ENCODE measurements around the gene RER1.
"Not testable (repeated sequence)": the region's sequence is repeated elsewhere in the genome, so short reads cannot be mapped to it uniquely, and the experiment has no call there.

RER1 gene

DNA sequence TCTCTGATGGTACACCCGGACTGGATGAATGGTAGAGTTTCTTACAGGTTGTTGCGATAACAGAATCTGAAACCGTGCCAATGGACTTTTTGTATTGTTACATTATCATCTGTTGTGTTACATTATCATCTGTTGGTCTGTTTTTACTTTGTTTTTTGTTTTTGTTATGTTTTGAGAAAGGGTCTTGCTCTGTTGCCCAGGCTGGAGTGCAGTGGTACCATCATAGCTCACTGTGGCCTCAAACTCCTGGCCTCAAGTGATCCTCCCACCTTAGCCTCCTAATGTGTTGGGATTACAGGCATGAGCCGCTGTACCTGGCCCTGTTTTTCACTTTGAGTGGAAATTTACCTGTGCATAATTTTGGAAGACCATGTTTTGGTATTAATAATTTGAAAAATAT lies 30.9 kb downstream of the RER1 start:
- DNase-seq (ENCODE audit: low read depth in 2 of 3, low spot score in 2 of 3): no peak

DNA sequence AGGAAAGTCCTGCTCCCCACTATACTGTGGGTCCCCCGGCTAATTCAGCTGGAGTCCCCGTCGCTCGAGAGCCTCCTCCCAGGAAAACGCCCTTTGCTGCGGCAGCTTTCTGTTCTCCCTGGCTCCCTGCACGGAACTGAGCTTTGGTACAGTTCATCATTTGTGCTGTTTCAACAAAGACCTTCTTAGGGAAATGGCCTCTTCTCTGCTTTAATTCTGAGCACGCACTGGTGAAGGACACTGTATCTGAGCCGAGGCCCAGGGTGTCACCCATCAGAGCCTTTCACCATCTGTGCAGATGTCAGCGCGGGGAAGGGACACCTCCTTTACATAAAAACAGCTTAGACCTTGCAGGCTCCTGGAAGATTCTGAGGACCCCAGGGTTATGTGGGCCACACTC lies 34.3 kb downstream of the RER1 start:
- DNase-seq (ENCODE audit: low read depth in 2 of 3, low spot score in 2 of 3): no peak

DNA sequence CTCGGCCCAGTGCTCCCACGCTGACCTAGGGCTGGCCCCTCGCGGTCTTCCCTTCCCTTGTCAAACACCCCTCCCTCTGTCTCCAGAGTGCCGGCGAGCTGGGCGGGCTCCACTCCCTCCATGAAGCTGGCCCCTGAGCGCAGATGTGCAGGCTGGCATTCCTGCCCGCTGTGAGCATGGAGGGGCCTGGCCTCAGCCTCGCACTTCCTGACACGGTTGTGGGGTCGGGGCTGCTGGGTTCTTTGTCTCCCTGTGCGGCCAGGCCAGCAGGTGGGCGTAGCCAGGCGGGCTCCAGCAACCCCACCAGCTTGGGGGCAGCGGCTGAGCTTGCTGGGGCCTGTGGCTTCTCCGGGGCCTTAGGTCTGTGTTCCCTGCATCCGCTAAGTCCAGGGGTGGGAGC lies 34.9 kb downstream of the RER1 start:
- DNase-seq (ENCODE audit: low read depth in 2 of 3, low spot score in 2 of 3): no peak

DNA sequence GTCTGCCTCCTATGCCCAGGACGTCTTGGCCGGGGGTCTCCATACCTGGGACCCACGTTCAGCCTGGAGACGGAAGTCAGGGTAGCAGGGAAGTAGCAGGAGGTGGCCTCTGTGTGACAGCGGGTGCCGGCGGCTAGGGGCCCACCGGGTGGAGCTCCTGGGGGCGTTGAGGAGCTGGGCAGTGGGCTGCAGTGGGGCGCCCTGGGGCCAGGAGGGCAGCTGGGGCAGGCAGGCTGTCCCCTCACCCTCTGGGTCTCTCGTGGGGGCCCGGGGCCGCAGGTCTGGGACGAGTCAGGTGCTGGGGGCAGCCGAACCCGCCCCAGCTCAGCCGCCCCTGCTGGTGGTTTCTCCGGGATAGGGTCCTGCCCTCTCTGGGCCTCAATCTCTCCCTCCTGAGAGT lies 35.4 kb downstream of the RER1 start:
- no peak for DNase-seq (ENCODE audit: low read depth in 2 of 3, low spot score in 2 of 3)

DNA sequence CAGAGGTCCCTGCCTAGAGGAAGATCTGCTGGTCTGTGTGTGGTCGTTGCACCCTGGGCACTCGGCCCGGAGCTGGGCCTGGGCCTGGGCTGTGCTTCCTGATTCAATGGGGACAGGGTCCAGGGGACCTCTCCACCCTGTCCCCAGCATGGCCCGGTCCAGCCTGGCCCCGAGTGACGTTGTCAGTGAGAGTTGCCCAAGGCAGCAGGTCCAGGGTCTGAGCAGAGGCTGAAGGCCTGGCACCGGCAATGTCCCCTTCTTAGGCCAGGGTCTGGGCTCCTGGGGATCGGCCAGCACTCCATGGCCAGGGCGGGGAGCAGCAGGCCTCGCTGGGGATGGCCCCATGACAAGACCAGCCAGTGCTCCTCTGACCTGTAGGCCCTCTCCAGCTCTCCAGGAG lies 36.3 kb downstream of the RER1 start:
- DNase-seq (ENCODE audit: low read depth in 2 of 3, low spot score in 2 of 3): no peak

DNA sequence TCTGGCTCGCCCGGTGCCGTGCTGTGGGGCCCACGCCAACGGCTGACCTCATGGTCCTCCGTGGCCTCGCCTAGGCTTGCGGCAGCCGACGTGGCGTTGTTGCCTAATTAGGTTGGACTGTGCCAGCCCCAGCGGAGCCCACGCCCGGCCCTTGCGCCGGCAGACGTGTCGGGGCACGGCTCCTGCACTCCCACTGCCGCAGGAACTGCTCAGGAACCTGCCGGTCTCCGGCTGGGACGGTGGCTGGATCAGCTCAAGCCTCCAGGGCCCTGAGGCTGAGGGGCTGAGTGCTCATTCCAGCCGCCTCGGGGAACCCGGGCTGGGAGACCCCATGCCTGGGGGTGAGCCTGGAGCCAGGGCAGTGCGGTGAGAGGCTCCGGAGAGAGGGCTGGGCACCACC lies 36.8 kb downstream of the RER1 start:
- no peak for DNase-seq (ENCODE audit: low read depth in 2 of 3, low spot score in 2 of 3)

DNA sequence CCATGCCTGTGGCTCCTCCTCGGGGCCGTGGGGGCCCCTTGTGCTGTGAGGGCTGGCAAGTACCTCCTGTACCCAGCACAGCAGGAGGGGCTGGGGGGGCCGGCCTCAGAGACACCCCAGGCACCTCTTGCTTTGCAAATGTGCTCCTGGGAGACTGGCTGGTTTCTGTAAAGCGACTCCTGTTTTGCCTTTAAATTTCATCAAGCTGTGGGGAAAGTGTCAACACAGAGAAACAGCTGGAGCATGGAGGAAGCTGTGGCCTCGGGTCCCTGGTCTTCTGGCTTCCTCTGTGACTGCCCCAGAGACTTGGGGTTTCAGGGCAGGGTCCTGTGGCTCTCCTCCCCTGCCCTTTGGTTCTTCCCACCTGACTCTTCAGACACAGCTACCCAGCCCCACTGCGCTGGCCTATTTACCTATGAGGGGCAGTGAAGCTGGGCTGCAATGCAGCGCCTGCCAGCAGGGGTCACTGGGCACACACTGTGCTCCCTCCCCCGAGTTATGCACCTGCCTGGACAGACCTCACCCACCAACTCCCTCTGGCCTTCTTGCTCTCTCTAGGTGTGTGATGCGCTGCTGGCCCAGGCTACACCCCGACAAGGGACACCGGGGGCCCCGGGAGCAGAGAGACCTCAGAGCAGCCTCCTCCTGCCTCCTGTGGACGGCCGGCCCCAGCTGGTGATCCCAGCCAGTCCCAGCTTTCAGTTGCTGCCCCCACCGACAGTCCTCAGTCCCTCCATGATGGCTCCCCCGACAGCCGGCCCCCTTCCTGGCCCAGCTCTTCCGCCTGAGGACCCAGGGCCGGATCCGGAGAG lies 38.3 kb downstream of the RER1 start:
- DNase-seq (ENCODE audit: low read depth in 2 of 3, low spot score in 2 of 3): no peak

DNA sequence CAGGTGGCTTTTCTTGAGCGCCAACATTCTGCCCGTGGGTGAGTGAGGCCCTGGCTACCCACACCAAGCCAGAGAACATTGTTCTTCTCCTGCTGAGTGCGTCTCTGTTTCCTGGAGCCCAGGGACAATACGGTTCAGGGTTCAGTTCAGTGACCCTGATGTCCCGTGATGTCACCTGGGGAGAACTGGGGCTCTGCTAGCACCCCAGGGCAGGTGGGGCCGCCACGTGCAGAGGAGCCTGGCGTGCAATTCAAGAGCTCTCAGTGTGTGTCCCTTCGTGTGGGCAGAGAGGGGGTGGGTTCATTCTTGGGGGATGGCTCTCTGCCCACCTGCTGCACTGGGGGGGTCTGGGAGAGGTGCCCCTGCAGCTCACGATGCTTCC lies 38.9 kb downstream of the RER1 start:
- DNase-seq (ENCODE audit: low read depth in 2 of 3, low spot score in 2 of 3): no peak

DNA sequence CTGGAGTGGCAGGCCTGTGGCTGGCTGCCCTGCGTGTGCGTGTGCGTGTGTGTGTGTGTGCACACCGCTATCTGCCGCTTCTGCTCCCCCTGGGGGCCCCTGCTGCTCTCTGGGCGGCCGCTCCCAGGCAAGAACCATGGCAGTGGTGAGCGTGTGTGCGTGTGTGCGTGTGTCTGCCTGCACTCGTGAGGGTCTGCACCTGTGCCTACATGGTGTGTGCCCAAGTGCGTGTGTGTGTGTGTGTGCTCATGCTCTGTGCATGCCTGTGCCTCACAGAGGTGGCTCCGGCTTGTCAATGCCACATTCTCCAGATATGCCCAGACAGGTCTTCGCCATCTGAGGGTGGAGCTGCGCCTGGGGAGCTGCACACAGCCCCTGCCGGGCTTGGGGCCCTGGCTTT lies 39.5 kb downstream of the RER1 start:
- no peak for DNase-seq (ENCODE audit: low read depth in 2 of 3, low spot score in 2 of 3)

DNA sequence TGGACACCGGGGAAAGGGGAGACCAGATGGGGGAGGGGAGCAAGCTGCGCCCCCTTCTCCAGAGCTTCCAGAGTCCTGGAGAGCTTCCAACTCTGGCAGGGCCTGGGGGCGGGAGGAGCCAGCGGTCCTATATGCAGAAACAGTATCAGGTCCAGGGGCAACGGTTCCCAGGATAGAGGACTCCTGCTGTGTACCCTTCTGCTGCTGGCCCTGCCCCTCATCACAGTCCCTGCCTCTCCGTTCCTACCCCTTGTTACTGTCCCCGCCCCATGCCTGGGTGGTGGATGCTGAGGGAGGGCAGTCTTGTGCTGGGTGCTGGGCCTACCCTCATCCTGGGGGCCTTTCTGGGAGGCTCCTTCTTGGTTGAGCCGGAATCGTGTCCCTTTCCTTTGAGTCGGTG lies 39.9 kb downstream of the RER1 start:
- DNase-seq (ENCODE audit: low read depth in 2 of 3, low spot score in 2 of 3): no peak

DNA sequence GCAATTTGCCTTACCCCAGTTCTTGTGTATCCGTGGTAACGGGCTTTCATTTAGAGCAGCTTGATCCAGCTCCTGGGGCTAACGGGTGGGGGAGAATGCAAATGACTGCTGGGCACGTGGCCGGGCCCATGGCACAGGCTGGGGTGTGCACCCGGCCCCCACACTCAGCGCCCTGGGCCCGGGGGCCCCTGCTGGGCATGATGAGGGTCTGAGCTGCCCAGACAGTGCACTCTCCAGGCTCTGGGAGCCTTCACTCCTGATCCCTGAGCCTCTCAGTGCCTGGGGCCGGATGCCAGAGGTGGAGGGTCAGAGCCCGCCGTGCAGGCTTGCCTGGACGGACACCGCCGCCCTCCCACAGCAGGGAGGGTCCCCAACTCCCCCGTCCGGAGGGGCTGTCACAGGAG lies 40.8 kb downstream of the RER1 start:
- no peak for DNase-seq (ENCODE audit: low read depth in 2 of 3, low spot score in 2 of 3)

DNA sequence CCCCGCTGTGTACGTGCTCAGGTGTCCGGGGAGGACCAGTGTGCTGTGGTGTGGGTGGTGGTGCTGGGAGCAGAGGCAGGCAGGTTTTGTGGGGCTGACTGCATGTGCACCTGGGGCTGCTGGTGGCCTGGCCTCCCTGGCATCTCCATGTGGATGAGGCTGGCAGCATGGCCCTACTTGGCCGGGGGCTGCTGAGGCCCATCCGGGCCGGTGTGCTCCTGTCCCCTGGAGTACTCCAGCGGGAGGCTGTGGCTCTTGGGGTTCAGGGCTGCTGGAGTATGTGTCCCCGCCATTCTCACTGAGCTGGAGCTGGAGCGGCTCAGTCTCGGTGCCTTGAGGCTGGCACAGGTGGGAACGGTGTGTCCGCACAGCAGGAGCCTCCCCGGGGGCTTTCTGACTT lies 41.6 kb downstream of the RER1 start:
- no peak for DNase-seq (ENCODE audit: low read depth in 2 of 3, low spot score in 2 of 3)

DNA sequence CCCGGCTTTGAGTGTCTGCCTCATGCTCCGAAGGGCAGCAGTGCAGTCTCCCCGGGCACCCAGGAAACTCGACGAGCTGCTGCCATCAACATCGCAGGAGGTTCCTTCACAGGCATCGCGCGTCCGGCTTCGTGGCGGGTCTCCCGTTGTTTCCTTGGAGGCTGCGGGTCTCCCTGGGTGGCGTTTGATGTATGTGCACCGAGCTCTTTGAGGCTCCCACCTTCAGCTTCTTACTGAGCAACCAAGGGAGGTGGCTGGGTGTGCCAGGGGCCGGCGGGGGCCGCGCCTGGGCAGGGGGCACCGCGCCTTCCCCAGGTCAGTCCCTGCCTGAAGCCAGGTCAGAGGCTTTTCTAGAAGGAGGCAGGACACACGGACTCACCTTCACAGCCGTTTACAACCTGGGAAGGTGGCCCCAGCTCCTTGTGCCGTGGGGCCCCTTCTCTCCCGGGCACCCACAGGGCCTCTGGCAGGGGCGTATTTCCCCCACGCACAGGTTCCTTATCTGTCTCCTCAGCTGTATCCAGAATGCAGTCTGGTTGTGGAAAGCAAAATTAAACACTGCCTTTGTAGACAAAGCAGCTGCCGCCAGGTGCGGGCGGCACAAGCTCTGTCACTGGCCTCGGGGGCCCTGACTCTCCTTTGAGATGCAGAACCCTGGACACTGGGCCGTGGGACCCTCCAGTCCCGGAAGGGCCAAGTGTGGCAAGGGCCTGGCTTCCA lies 42.5 kb downstream of the RER1 start:
- no peak for DNase-seq (ENCODE audit: low read depth in 2 of 3, low spot score in 2 of 3)

DNA sequence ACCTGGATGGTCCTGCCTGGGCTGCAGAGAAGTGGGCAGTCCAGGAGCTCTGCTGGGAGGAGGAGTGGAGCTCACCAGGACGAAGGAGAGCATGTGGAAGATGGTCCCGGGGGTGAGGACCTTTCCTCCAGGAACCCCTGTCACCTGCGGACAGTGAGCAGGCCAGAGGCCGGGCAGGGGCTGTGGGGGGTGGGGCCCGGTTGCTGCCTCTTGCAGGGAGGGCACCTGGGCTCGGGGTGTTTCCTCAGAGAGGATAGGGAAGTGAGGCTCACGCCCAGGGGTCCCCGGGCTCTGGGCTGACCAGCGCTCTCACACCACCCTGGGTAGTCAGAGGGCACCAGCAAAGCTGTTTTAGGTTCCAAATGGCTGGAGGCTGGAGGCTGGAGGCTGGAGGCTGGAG lies 43.5 kb downstream of the RER1 start:
- no peak for DNase-seq (ENCODE audit: low read depth in 2 of 3, low spot score in 2 of 3)

DNA sequence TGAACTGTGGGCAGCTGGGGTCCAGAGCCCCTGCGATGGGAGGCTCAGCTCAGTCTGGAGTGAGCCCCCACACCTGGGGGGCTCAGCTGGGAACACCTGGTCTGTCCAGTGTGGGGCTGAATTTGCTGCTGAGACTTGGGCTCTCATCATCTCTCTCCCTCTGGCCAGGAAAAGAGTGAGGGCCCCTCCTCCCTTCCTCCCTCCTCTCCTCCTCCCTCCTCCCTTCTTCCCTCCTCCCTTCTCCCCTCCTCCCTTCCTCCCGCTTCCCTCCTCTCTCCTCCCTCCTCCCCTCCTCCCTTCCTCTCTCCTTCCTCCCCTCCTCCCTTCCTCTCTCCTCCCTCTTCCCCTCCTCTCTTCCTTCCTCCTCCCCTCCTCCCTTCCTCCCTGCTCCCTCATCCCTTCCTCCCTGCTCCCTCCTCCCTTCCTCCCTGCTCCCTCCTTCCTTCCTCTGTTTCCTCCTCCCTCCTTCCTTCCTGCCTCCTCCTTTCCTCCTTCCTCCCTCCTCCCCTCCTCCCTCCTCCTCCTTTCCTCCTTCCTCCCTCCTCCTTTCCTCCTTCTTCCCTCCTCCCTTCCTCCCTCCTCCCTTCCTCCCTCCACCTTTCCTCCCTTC lies 44.2 kb downstream of the RER1 start:
- no peak for DNase-seq (ENCODE audit: low read depth in 2 of 3, low spot score in 2 of 3)

DNA sequence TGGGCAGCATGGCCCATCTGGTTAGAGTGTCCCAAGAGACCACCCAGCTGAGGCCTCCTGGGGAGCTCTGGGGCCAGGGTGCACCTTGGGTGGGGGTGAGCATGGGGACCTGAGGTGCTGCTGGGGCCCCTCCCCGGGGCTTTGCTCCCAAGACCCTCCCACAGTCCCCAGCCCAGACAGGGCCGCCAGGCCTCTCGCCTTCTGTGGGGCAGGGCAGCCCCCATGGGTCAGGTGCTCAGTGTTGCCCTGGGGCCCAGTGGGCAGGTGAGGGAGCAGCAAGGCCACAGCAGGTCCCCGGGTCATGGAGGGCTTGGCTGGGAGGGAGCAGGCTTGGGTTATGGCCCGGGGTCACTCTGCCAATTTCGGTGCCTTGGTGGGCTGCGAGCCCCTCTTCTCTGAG lies 45.2 kb downstream of the RER1 start:
- no peak for DNase-seq (ENCODE audit: low read depth in 2 of 3, low spot score in 2 of 3)

DNA sequence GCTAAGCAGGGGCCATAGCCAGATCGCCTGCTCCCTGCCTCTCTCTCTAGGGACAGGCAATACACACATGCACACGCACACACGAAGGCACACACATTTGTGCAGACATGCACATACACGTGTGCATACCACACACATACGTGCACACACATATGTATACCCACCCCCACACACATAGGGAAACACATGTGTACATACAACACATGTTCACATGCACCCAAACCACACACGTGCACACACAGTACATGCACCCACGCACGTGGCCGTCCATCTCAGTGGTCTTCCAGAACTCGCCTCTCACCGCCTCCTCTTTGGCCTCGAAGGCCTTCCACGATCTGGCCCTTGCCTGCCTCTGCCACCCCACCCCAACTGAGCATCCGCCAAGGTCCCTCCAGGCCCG lies 46.0 kb downstream of the RER1 start:
- DNase-seq (ENCODE audit: low read depth in 2 of 3, low spot score in 2 of 3): no peak

DNA sequence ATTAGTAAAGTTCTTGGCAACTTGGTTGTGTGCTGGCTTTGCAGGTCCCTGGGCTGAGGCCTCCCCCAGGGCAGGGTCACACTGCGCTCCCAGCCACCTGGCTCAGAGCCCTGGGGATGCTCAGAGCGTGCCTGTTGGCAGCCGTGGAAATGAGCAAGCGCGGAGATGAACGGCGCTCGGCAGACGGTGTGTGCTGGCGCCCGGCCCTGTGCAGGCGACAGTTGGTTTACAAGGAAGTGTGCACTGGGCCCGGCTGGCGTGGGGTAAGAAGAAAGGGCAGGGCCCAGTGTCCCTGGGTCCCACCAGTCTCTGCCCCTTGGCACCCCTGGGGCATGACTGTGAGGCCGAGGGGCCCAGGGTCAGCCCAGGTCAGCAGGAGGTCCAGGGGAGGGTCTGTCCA lies 46.4 kb downstream of the RER1 start:
- DNase-seq (ENCODE audit: low read depth in 2 of 3, low spot score in 2 of 3): no peak

DNA sequence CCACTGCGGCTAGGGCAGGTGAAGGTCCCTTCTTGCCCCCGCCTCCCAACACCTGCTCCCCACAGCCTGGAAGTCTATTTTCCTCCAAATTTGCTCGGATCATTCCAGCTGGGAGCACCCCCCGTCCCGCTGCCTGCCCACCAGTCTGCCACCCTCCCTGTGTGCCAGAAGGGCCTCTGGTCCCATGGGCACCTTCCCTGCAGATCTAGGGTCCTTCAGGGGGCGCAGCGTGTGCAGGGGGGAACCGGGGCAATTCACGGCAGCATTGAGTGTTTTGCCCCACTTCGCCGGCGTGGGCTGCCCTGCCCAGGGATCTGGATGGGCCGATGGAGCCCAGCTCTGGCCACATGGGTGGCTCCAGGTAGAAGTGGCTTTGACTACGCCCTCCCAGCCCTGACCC lies 47.0 kb downstream of the RER1 start:
- DNase-seq (ENCODE audit: low read depth in 2 of 3, low spot score in 2 of 3): no peak

DNA sequence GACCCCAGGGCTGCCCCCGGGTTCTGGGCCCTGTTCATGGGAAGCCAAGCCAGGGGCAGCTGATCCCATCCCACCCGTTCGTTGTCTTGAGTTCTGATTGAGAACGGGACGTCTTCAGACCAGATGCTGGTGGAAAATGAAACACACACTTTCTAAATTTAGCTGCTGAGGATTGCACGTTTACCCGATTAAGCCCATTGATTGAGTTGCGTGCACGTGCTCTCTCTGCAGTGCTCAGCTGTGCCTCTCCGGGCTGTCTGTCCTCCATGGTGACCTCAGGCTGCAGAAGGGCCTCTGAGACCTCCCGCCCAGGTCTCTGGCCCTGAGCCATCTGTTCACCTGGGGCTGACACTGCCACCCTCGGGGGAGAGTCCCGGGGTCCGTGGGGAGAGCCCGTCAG lies 47.7 kb downstream of the RER1 start:
- no peak for DNase-seq (ENCODE audit: low read depth in 2 of 3, low spot score in 2 of 3)

DNA sequence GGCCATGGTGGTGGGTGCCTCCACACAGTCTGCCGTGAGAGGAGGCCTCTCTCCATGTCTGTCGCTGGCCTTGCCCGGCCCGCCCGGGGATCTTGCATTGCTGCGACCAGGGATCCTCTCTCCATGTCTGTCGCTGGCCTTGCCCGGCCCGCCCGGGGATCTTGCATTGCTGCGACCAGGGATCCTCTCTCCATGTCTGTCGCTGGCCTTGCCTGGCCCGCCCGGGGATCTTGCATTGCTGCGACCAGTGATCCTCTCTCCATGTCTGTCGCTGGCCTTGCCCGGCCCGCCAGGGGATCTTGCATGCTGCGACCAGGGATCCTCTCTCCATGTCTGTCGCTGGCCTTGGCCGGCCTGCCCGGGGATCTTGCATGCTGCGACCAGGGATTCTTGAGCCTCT lies 48.7 kb downstream of the RER1 start:
- not testable (repeated sequence) for DNase-seq (ENCODE audit: low read depth in 2 of 3, low spot score in 2 of 3)

DNA sequence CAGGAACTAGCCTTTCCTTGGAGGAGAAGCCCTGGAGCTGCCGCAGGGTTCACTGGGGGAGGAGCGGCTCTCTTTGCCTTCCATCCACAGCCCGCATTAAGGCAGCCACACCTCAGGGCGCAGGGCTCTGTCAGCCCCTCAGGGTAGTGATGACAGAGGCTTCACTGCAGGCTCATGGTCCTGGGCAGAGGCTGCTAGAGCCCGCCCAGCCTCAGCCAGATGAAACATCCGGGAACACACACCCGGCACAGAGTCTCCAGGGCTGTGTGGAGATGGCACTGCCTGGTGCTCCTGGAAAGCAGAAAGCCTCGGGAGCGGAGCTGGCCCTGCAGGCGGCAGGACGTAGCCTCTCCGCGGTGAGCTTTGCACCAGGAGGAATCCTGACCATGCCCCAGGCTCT lies 50.1 kb downstream of the RER1 start:
- DNase-seq (ENCODE audit: low read depth in 2 of 3, low spot score in 2 of 3): no peak

DNA sequence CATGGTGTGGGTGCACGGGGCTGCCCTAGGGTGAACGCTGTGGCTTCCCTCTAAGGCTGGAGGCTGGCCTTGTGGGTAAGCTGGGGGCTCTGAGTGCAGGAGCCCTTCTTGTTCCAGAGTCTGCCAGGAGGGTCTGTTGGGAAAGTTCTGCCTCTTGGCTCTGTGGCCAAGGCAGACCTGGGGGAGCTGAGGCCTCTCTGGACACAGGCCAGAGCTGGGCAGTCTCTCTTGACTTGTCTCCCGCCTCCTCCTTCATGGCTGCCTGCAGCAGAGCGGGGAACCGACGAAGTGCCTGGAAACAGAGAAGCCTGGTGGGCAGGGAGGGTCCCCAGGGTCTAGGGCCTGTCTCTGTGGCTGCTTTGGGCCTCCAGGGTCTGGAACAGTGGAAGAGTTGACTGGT lies 51.0 kb downstream of the RER1 start:
- DNase-seq (ENCODE audit: low read depth in 2 of 3, low spot score in 2 of 3): no peak
